Stimulated activated CD4-positive, alpha-beta T cell treated with anti-CD3 and anti-CD28 coated beads, TNF-alpha, amount 100 ng/mL, for 48 hours (primary cell): ENCODE measurements around the gene AFF3.
"Not testable (repeated sequence)": the region's sequence is repeated elsewhere in the genome, so short reads cannot be mapped to it uniquely, and the experiment has no call there.

Experiments
- DNase-seq, 3 donors: peaks; one replicate each; pipeline ENCODE4 v3.0.0-alpha.2; 2020; ENCODE audit warnings: low read depth in 3 of 3

Gene AFF3

DNA sequence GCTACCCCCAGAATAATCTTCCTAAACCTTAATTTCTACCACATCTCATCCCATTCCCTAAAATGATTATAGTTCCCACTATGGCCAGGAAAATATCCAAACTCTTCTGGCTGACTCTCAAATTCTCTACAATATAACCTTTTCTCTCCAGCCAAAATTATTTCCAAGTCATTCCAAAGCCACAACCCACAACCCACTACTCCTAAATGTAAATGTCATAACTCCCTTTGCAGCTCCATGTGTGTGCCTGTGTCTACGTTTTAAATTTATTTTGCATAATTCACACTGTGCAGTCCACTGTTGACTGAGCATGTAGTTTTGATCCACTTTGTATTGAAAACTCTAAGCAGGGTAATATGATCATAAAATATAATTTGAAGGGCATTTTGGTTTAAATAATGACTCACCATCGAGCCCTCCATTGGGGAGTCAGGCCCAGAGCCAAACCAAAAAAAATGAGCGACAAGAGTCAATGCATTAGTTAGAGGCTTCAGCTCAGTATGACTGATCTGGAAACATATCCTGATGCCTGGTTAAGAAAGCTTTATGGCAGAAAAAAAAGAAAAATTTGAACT lies 171.0 kb downstream of the AFF3 start:
- no peak for DNase-seq

DNA sequence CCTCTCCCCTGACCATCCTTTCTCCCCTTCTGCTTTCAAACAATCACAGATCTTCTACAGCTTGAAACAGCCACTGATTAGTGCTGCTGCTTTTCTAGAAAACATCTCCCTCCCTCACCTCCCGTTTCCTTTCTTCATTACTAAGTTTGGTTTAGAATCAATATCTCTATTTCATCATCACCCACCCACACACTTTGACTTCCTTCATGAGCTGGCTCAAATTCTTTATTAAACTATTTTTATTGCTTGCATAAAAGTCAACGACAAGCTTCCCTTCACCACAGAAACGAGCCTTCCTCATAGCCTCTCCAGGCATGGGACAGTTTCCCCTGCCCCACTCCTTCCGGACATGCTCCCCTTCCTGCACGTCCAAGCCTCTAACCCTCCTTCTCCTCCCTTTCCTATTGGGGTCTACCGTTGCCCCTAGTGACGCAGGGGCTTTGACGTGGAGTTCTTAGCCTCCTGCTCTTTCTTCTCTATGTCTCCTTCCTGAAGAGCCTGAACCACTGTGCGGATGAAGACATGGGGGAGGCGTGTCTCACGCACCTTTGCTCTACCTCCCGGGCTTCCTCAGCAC lies 172.0 kb downstream of the AFF3 start:
- no peak for DNase-seq

DNA sequence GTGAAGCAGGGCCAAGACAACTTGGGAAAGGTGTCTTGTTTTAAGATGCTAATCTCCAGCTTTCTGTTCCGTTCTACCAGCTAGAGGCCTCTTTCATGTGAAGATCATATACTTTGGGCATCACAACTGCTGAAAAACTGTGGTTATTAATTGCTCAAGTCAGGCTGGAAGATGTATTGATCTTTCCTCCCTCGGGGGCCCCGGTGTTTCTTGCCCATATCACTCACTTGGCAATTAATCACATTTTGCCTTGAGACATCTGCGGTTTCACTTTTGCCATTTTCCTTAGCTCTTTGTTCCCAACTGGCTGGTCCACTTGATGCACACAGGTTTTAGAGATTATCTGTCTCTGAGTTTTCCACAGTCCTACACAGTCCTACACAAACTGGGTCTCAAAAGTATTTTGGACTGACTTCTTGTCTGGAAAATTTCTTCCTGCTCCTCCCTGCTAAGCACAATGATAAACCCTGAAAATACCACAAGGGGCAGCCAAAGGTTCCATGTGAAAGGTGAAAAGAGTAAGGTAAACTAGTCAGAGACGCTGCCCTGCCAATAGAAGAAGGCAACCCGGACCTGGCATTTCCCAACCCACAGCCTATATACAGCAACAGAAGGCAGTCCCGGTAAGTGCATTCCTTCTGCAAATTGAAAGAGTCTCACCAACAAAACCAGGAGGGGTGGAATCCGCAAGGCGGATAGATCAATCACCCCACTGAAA lies 181.0 kb downstream of the AFF3 start:
- DNase-seq: no peak

DNA sequence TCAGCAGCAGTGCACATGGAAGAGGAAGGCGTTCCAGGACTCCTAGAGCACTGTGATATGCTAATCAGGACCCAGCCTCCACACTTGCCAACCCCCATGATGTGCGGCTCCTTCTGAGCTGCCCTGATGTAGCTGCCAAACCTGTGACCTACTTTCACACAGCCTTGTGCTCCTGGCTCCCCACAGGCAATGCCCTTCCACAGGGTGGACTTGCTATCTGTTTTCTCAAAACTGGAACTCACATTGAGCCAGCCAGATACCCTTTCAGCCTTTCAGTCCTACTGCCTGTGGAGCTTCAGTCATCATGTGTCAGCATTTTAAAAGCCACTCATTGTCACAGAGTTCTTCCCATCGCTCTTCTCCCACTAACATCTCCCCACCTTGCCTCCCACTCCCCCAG lies 181.6 kb downstream of the AFF3 start:
- DNase-seq: no peak

DNA sequence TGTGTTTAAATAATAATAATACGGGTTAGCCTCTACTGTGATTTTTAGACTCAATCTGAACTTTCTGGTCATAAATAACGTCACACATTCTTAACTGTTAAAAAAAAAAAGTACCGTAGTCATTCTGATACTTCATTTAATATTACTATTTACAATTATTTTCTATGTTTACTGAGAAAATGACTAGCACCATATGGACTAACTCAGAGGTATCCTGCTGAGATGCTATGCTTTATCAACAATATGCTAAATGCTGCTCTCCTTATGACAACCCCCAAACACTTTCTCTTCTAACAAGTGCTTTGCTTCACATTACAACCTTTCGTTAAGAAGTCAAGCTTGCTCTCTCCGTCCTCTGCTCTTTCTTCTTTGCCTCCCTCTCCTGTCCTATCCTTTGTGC lies 182.1 kb downstream of the AFF3 start:
- DNase-seq: no peak

GRCh38 chr2:99959261-99960014 lies 183.0 kb downstream of the AFF3 start:
- no peak for DNase-seq

- no peak for DNase-seq
These were observed 184.9 kb downstream of the AFF3 start for GRCh38 chr2:99957332-99958133.

GRCh38 chr2:99956232-99957030 lies 186.0 kb downstream of the AFF3 start:
- no peak for DNase-seq

GRCh38 chr2:99953750-99954149 lies 188.6 kb downstream of the AFF3 start:
- no peak for DNase-seq

DNA sequence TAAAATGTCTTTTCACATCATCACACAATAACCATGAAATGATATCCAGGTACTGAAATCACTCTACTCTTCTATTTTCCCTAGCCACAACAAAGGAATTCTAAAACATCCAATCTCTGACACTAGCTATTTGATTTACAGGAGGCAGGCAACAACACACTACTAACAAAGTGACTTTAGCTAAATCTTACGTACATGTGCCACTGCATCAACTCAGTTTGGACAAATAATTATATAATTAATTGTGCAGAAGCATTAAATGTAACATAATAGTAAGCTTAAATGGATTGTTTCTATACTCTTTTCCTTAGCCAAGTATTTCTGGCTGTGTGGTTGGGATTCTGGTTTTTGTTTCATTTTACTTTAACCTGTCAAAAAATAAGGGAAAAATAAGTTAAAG lies 192.4 kb downstream of the AFF3 start:
- DNase-seq: no peak

DNA sequence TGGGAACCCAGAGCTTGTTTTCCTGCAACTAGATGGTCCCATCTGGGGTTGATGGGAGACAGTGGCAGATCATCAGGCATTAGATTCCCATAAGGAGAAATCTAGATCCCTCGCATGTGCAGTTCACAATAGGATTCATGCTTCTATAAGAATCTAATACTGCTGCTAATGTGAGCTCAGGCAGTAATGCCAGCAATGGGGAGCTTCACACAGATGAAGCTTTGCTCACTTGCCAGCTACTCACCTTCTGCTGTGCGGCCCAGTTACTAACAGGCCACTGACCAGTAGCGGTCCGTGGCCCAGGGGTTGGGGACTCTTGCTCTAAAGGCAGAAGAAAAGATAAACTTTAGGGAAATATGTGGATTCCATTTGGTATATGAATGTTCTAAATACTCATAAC lies 192.9 kb downstream of the AFF3 start:
- DNase-seq: no peak

GRCh38 chr2:99948010-99948409 lies 194.4 kb downstream of the AFF3 start:
- no peak for DNase-seq

GRCh38 chr2:99947366-99947765 lies 195.0 kb downstream of the AFF3 start:
- not testable (repeated sequence) for DNase-seq

DNA sequence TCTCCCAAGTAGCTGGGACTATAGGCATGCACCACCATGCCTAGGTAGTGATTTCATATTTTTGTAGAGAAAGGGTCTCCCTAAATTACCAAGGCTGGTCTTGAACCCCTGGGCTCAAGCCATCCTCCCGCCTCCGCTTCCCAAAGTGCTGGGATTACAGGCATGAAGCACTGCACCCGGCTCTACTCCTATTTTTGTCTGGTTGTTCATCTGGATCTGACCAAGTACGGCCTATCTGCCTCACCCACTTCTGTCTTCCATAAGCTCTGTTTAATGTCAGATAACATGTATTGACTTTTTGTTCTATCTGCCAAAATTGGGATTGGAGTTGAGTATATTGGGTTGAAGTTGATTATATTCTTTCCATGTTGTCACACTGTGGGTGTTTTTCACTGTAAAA lies 198.4 kb downstream of the AFF3 start:
- no peak for DNase-seq

- no peak for DNase-seq
These were observed 199.6 kb downstream of the AFF3 start for GRCh38 chr2:99942561-99943347.

DNA sequence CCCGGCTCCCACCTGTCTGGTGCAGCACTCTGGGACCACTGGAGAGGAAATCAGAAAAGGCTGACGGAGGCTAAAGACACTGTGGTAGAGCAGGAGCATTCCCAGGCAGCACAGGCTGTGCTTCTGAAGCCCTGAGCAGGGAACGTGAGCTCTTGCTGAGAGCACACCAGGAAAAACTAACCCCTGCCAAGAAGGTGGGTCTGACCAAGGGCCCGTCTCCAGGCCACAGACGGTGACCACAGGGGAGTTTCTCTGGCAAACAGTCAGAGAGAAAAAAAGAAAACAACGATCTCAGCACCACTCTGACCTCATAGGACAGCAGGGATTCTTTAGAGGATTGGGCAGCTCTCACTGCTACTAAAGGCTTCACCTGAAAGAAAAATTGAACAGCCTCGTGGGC lies 201.4 kb downstream of the AFF3 start:
- no peak for DNase-seq

DNA sequence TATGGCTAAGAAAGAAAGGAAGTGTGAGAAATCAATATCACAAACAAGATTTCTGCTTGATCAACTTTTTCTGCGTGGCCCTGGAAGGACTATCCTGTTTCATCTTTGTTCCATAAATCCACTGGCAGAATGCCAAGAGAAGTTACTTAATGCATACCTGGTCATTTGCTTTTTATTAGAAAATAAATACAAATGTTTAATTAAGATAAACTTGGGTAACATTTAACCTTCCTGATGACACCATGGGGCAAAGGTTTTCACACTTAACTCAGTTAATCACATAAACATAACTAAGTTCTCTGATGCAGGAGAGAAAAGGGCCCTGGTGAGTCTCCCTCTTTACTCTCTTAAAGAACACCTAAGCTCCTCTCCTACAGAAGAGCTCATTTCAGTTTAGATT lies 203.3 kb downstream of the AFF3 start:
- no peak for DNase-seq

DNA sequence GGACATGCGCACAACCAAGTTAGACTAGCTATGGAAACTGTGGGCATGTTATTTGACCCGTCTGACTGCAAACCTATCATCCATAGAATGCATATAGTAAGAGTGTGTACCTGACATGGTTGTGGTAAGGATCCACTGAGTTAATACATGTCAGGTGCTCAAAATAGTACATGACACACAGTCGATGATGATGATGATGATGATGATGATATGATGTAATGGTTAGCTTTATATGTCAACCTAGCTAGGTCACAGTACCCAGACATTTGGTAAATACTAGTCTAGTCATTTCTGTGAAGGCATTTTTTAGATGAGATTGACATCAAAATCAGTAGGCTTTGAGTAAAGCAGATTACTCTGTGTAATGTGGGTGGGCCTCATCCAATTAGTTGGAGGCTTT lies 204.1 kb downstream of the AFF3 start:
- DNase-seq: no peak

DNA sequence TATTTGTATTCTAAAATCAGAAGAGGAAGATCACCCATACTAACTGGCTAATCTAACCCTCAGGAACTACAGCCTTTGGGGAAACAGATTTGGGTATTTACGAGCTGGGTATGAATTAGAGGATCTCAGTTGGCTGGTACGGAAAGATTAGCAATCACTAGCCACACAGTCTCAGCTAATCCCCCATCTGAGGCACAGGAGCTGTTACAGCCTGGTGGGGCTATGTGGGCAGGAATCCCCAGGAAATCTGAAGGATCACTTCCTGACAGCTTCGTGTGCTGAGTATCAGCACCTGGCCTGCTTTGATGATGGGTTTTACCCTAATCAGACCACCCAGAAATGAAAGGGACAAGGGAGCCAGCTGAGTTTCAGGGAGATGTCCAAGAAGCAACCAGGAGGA lies 206.3 kb downstream of the AFF3 start:
- DNase-seq: no peak

DNA sequence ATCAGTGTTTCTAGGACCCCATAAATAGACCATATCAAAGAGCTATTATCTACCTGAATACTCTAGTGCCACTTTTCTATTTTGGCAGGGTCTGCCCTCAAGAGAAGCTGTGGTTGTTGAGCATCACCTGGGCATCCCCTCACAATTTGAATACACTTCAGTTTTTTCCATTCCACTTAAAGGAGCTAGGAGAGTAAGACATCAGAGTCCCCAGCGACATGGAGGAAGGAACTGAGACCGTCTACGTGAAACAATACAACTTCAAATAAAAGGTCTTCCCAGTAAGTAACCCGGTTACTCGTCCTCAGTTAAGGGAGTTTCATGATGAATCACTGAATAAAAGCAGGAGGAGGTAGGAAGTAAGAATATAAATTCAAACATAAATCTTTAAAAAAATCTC lies 206.7 kb downstream of the AFF3 start:
- DNase-seq: no peak
